Small intestine (tissue), 7 donors: ENCODE results near the gene ZBTB45. TPM values are rescaled to one million over a fixed set of nuclear protein-coding genes. Genes with fewer than 3 reads are reported as not detected.

Experiments used
- DNase-seq, 2 donors: peaks; one replicate each; pipeline versions ENCODE4 v3.0.0 to v3.0.0-alpha.2; 2013
- FAIRE-seq: peaks from 2 replicates; lab custom pipeline; 2012; peaks lifted over from hg19 to GRCh38; lab: Jason Lieb, UNC
- H3K27ac ChIP-seq, 3 donors: one replicate each; pipeline ENCODE4 v1.5.1; 2013; ENCODE audit warnings: low read length in 2 of 3, mild to moderate bottlenecking in 2 of 3, control low read depth in 1 of 3, inconsistent platforms in 1 of 3, low read depth in 1 of 3, moderate library complexity in 1 of 3
- H3K27me3 ChIP-seq, 3 donors: one replicate each; pipeline ENCODE4 v1.6.1; 2013; ENCODE audit warnings: low read length in 3 of 3, inconsistent platforms in 1 of 3; ENCODE audit not compliant: control insufficient read depth in 3 of 3, insufficient read depth in 3 of 3
- H3K36me3 ChIP-seq, 3 donors: one replicate each; pipeline ENCODE4 v1.6.1; 2013; ENCODE audit warnings: low read length in 3 of 3, inconsistent platforms in 1 of 3, low read depth in 1 of 3, mild to moderate bottlenecking in 1 of 3, moderate library complexity in 1 of 3; ENCODE audit not compliant: control insufficient read depth in 3 of 3, insufficient read depth in 2 of 3
- H3K4me1 ChIP-seq, 3 donors: one replicate each; pipeline ENCODE4 v1.6.1; 2013; ENCODE audit warnings: low read length in 2 of 3, inconsistent platforms in 1 of 3, low read depth in 1 of 3, mild to moderate bottlenecking in 1 of 3, moderate library complexity in 1 of 3; ENCODE audit not compliant: control insufficient read depth in 3 of 3, insufficient read depth in 2 of 3
- H3K4me3 ChIP-seq, 3 donors: one replicate each; pipeline ENCODE4 v1.5.1; 2013; ENCODE audit warnings: low read length in 3 of 3, control low read depth in 1 of 3, inconsistent platforms in 1 of 3, low read depth in 1 of 3, mild to moderate bottlenecking in 1 of 3, moderate library complexity in 1 of 3
- H3K9me3 ChIP-seq, 2 donors: one replicate each; pipeline ENCODE4 v1.6.1; 2013; ENCODE audit warnings: low read depth in 1 of 2, low read length in 1 of 2; ENCODE audit not compliant: control insufficient read depth in 2 of 2, insufficient read depth in 1 of 2
- WGBS, 3 donors: extraction: QIAGEN DNeasy Blood & Tissue Kit; methylation state at CpG; one replicate each; pipeline ENCODE4 v1.1.7; 2013; 5-methylcytosine and 5-hydroxymethylcytosine counted together
- polyA plus RNA-seq, 4 donors: library from polyadenylated mRNA; stranded (reverse) in 3 of 4; unstranded in 1 of 4; fragments of 200-250 nt in 3 of 4; fragments of 120-200 nt in 1 of 4; gene quantifications; one replicate each; pipeline versions ENCODE4 v1.2.1 to v1.2.3, GENCODE V29; 2013
- donor health status: healthy with polysubstance abuse.
- donor health status: control.
- donor health status: control.
- donor health status: Bipolar disorder and iron deficiency.
- donor health status: healthy.

ZBTB45 gene
- polyA plus RNA-seq, 4 donors, result 4.7 to 11.4 (median 6.9) TPM

DNA sequence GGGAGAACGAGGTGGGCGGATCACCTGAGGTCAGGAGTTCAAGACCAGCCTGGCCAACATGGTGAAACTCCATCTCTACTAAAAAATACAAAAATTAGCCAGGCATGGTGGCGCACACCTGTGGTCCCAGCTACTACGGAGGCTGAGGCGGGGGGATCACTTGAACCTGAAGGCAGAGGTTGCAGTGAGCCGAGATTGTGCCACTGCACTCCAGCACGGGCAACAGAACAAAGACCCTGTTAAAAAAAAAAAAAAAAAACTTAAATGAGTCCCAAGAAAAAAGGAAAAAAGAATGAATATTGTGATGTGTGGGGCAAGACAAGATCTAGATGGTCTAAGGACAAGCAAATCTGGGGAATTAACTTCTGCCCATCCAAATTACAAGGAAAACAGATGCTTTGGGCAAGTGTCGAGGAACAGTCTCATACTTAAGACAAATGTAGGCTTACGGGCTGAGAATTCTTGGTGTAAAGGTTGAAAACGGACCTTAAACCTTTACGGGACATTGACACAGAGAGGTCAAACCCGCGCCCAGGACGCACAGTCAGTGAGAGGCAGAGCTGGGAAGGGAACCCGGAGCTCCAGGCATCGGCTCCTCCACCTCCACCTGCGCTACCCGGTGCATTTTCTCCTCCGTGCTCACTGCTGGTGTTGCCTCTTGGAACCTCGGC, 53.4 kb downstream of the ZBTB45 start:
- H3K9me3 ChIP-seq, result no peaks in the 10 kb centered on the region
- peak overlapping the region in 2 of 3 donors; percentile 71 to 100 for H3K4me3 ChIP-seq
- no peak overlapping the region for H3K27ac ChIP-seq
- DNase-seq (no peak), FAIRE-seq (no peak)
- peaks cover 0 to 20% (median 0%) of the 10 kb centered on the region in 3 donors for H3K36me3 ChIP-seq
- H3K27me3 ChIP-seq, result no peaks in the 10 kb centered on the region
- peaks cover 0 to 10% (median 0%) of the 10 kb centered on the region in 3 donors for H3K4me1 ChIP-seq
- 29 to 36% (median 35%) methylated on average over 16 to 20 of the region's 20 CpGs for WGBS, 3 donors

Other genes starting within 250 kb of the ZBTB45 start
- gene ZNF8, start 240.9 kb downstream of the ZBTB45 start, polyA plus RNA-seq, result 1 to 10 TPM in 3 of 4 donors, under 1 TPM in 1; 0.54 to 4.3 (median 1.5) TPM
- gene ERVK3-1, start 214.4 kb downstream of the ZBTB45 start, polyA plus RNA-seq, result 10 to 100 TPM; 34.8 to 53.9 (median 51.6) TPM
- gene ZSCAN22, start 192.8 kb downstream of the ZBTB45 start, polyA plus RNA-seq, result 1 to 10 TPM in 2 of 4 donors, under 1 TPM in 2; 0.67 to 3.2 (median 1.0) TPM
- gene A1BG, start 166.3 kb downstream of the ZBTB45 start, polyA plus RNA-seq, result 10 to 100 TPM in 1 of 4 donors, 1 to 10 TPM in 1, under 1 TPM in 1, not detected in 1; 0.64 to 45.9 (median 9.3) TPM
- gene ZNF497, start 157.1 kb downstream of the ZBTB45 start, polyA plus RNA-seq, result 1 to 10 TPM in 1 of 4 donors, under 1 TPM in 2, not detected in 1; 0.22 to 2.3 (median 0.82) TPM
- 1 to 10 TPM; 2.9 to 5.3 (median 3.8) TPM for gene ZNF837, start 138.8 kb downstream of the ZBTB45 start, polyA plus RNA-seq
- 1,000 to 10,000 TPM in 3 of 4 donors, 100 to 1,000 TPM in 1; 863 to 1,751 (median 1,458) TPM for gene RPS5, start 132.5 kb downstream of the ZBTB45 start, polyA plus RNA-seq
- gene RNF225, start 124.2 kb downstream of the ZBTB45 start, polyA plus RNA-seq, result not detected
- 1 to 10 TPM; 1.8 to 7.6 (median 6.0) TPM for gene ZNF584, start 111.2 kb downstream of the ZBTB45 start, polyA plus RNA-seq
- 1 to 10 TPM in 2 of 4 donors, under 1 TPM in 2; 0.22 to 7.9 (median 0.78) TPM for gene ZNF132, start 79.7 kb downstream of the ZBTB45 start, polyA plus RNA-seq
- 1 to 10 TPM; 1.1 to 4.9 (median 2.1) TPM for gene ZNF324B, start 68.2 kb downstream of the ZBTB45 start, polyA plus RNA-seq
- 1 to 10 TPM; 3.2 to 5.8 (median 4.2) TPM for gene ZNF324, start 52.7 kb downstream of the ZBTB45 start, polyA plus RNA-seq
- gene ZNF446, start 43.5 kb downstream of the ZBTB45 start, polyA plus RNA-seq, result 10 to 100 TPM in 1 of 4 donors, 1 to 10 TPM in 3; 7.3 to 11.4 (median 8.6) TPM
- gene SLC27A5, start 7.8 kb downstream of the ZBTB45 start, polyA plus RNA-seq, result 10 to 100 TPM in 1 of 4 donors, 1 to 10 TPM in 3; 2.2 to 17.0 (median 6.1) TPM
- 100 to 1,000 TPM; 151 to 331 (median 177) TPM for gene TRIM28, start 24.3 kb upstream of the ZBTB45 start, polyA plus RNA-seq
- gene CHMP2A, start 35.3 kb upstream of the ZBTB45 start, polyA plus RNA-seq, result 100 to 1,000 TPM; 131 to 384 (median 235) TPM
- gene UBE2M, start 38.8 kb upstream of the ZBTB45 start, polyA plus RNA-seq, result 10 to 100 TPM; 42.7 to 53.4 (median 48.9) TPM
- 10 to 100 TPM; 17.5 to 64.0 (median 30.8) TPM for gene MZF1, start 53.5 kb upstream of the ZBTB45 start, polyA plus RNA-seq